K562 (cell line): ENCODE measurements around the gene LPIN1. TPM values are rescaled to one million over a fixed set of nuclear protein-coding genes. Genes with fewer than 3 reads are reported as not detected.
A peak's percentile ranks its signal among the peaks of the same experiment; 100 is the strongest.

Experiments
- ARID1B ChIP-seq: fragments of 450-650 bp; IDR thresholded peaks from 2 replicates; pipeline ENCODE4 v1.6.1; 2016; ENCODE audit warnings: antibody characterized with exemption, mild to moderate bottlenecking, inconsistent platforms
- ARID2 ChIP-seq: fragments of 450-650 bp; IDR thresholded peaks from 2 replicates; pipeline ENCODE4 v1.6.1; 2017; ENCODE audit warnings: antibody characterized with exemption, mild to moderate bottlenecking
- CBX2 ChIP-seq: fragments of 200-600 bp; sonication (generic); IDR thresholded peaks from one replicate; pipeline ENCODE4 v1.6.1; 2012; ENCODE audit warnings: mild to moderate bottlenecking, low read length, inconsistent platforms; ENCODE audit not compliant: insufficient read depth, poor library complexity, severe bottlenecking
- ETV5 ChIP-seq: sonication (generic); formaldehyde crosslinking; IDR thresholded peaks from 2 replicates; pipeline ENCODE4 v1.4.0; 2020; ENCODE audit warnings: low read depth, mild to moderate bottlenecking, missing genetic modification reagents
- HNRNPL ChIP-seq: fragments of 200-400 bp; formaldehyde crosslinking; IDR thresholded peaks from 2 replicates; pipeline ENCODE4 v1.6.1; 2017; ENCODE audit warnings: low read depth, mild to moderate bottlenecking, low read length
- KDM1A ChIP-seq, 2 experiments: fragments of 450-650 bp; IDR thresholded peaks; 2 replicates each; pipeline ENCODE4 v1.6.1; 2016; ENCODE audit warnings: mild to moderate bottlenecking in 2 of 2
- KDM5B ChIP-seq: fragments of 200-600 bp; sonication (generic); IDR thresholded peaks from 2 replicates; pipeline ENCODE4 v1.6.1; 2012; ENCODE audit warnings: low read depth, mild to moderate bottlenecking, moderate library complexity, low read length, control low read depth, inconsistent platforms; ENCODE audit not compliant: insufficient replicate concordance
- SRSF1 ChIP-seq: fragments of 200-400 bp; formaldehyde crosslinking; IDR thresholded peaks from 2 replicates; pipeline ENCODE4 v1.6.1; 2017; ENCODE audit warnings: mild to moderate bottlenecking, low read depth, low read length, moderate library complexity
- YY1 ChIP-seq, 3 experiments: IDR thresholded peaks; 2 replicates each; pipeline ENCODE4 v1.6.1; 2011; ENCODE audit warnings: low read length in 2 of 3, mild to moderate bottlenecking in 2 of 3, moderate library complexity in 2 of 3, borderline replicate concordance in 1 of 3, control low read depth in 1 of 3, low read depth in 1 of 3; ENCODE audit not compliant: insufficient read depth in 3 of 3, insufficient replicate concordance in 2 of 3, control insufficient read depth in 1 of 3, insufficient read length in 1 of 3; ENCODE audit errors: extremely low read depth in 1 of 3
- ZNF398 ChIP-seq: fragments of 250-450 bp; sonication (Bioruptor Pico); IDR thresholded peaks from 2 replicates; pipeline ENCODE4 v1.8.0; 2021; ENCODE audit warnings: moderate library complexity, mild to moderate bottlenecking, inconsistent platforms
- polyA plus RNA-seq, 8 experiments: library from polyadenylated mRNA; depleted of rRNA in 4 of 8; stranded (reverse) in 5 of 8; unstranded in 3 of 8; fragments of >200 nt; fragmentation: Nextera tagmentation in 2 of 8; fragmentation: Illumina TruSeq in 1 of 8; extraction: Ambion mirVana in 2 of 8; extraction: Trizol in 1 of 8; gene quantifications; 2 replicates each; pipeline versions ENCODE4 v1.2.1 to v1.2.3, GENCODE V29; 2011 to 2014; ENCODE audit warnings: inconsistent platforms in 1 of 8, missing spikeins in 1 of 8
- total RNA-seq, 7 experiments: library from RNA; depleted of rRNA in 6 of 7; stranded (reverse); fragments of >200 nt in 6 of 7; fragmentation: Illumina TruSeq in 2 of 7; extraction: Trizol in 2 of 7; gene quantifications; 2 replicates each; pipeline versions ENCODE4 v1.2.1 to v1.2.3, GENCODE V29; 2011 to 2021; ENCODE audit warnings: low replicate concordance in 1 of 7
- TF ChIP-seq, protein P1 (sequence below): sonication (generic); formaldehyde crosslinking; IDR thresholded peaks from 2 replicates; pipeline ENCODE4 v1.8.0; 2023; ENCODE audit warnings: mild to moderate bottlenecking, missing genetic modification reagents
- TF ChIP-seq, protein P2 (sequence below), 2 experiments: fragments of 450-650 bp; formaldehyde crosslinking in 1 of 2; IDR thresholded peaks; 2 replicates each; pipeline versions ENCODE4 v1.4.0 to v1.6.1; 2014 to 2020; ENCODE audit warnings: mild to moderate bottlenecking in 2 of 2, borderline replicate concordance in 1 of 2, low read depth in 1 of 2

LPIN1 gene
- total and polyA plus RNA-seq, 9 of the 15 experiments (the other 6 are each of a cell fraction or from before 2014, with no cell fraction given), result 9.2 to 84.0 (median 27.8) TPM

DNA sequence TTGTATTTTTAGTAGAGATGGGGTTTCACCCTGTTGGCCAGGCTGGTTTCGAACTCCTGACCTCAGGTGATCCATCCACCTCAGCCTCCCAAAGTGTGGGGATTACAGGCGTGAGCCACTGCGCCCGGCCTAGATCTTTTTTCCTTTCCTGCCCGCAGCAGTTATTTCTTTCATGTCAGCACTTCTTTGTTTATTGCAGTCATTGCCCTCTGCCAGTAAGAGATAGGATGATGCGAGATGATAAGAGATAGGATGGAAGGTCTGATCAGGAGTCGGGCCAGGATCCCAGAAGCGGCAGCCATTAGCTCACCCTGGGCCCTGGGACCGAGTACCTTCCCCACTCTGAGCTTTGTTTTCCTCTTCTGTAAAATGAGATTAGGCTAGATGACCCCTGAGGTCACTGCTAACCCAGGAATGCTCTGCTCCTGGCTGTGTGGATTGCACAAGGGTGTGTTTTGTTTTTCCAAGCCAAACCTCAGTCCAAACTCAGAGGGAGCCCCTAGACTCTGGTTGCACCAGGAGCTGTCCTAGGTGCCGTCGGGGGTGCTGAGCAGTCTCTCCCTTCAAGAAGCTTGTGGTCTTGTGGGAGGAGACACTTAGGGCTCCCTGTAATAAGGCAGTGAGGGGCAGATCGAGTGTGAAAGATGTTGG is 63.3 kb downstream of the LPIN1 start (continued):
- TF ChIP-seq, protein P1, sequence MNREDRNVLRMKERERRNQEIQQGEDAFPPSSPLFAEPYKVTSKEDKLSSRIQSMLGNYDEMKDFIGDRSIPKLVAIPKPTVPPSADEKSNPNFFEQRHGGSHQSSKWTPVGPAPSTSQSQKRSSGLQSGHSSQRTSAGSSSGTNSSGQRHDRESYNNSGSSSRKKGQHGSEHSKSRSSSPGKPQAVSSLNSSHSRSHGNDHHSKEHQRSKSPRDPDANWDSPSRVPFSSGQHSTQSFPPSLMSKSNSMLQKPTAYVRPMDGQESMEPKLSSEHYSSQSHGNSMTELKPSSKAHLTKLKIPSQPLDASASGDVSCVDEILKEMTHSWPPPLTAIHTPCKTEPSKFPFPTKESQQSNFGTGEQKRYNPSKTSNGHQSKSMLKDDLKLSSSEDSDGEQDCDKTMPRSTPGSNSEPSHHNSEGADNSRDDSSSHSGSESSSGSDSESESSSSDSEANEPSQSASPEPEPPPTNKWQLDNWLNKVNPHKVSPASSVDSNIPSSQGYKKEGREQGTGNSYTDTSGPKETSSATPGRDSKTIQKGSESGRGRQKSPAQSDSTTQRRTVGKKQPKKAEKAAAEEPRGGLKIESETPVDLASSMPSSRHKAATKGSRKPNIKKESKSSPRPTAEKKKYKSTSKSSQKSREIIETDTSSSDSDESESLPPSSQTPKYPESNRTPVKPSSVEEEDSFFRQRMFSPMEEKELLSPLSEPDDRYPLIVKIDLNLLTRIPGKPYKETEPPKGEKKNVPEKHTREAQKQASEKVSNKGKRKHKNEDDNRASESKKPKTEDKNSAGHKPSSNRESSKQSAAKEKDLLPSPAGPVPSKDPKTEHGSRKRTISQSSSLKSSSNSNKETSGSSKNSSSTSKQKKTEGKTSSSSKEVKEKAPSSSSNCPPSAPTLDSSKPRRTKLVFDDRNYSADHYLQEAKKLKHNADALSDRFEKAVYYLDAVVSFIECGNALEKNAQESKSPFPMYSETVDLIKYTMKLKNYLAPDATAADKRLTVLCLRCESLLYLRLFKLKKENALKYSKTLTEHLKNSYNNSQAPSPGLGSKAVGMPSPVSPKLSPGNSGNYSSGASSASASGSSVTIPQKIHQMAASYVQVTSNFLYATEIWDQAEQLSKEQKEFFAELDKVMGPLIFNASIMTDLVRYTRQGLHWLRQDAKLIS (CRISPR knock-in tag), result no peak
- TF ChIP-seq KDM1A (IDR thresholded peaks at IDR 0.05) (no peak), KDM5B (no peak), HNRNPL (no peak), YY1 (IDR thresholded peaks at IDR 0.05; ENCODE audit: borderline replicate concordance in 1 of 3, control insufficient read depth in 1 of 3, extremely low read depth in 1 of 3, insufficient read depth in 3 of 3, insufficient read length in 1 of 3, insufficient replicate concordance in 2 of 3, low read depth in 1 of 3, low read length in 2 of 3) (no peak), SRSF1 (no peak), ZNF398 (CRISPR knock-in tag) (no peak), ARID1B (peak; percentile 61; the same call in 1 of the 2 replicates), CBX2 (no peak), ETV5 (CRISPR knock-in tag) (no peak), ARID2 (no peak)
- TF ChIP-seq, protein P2, sequence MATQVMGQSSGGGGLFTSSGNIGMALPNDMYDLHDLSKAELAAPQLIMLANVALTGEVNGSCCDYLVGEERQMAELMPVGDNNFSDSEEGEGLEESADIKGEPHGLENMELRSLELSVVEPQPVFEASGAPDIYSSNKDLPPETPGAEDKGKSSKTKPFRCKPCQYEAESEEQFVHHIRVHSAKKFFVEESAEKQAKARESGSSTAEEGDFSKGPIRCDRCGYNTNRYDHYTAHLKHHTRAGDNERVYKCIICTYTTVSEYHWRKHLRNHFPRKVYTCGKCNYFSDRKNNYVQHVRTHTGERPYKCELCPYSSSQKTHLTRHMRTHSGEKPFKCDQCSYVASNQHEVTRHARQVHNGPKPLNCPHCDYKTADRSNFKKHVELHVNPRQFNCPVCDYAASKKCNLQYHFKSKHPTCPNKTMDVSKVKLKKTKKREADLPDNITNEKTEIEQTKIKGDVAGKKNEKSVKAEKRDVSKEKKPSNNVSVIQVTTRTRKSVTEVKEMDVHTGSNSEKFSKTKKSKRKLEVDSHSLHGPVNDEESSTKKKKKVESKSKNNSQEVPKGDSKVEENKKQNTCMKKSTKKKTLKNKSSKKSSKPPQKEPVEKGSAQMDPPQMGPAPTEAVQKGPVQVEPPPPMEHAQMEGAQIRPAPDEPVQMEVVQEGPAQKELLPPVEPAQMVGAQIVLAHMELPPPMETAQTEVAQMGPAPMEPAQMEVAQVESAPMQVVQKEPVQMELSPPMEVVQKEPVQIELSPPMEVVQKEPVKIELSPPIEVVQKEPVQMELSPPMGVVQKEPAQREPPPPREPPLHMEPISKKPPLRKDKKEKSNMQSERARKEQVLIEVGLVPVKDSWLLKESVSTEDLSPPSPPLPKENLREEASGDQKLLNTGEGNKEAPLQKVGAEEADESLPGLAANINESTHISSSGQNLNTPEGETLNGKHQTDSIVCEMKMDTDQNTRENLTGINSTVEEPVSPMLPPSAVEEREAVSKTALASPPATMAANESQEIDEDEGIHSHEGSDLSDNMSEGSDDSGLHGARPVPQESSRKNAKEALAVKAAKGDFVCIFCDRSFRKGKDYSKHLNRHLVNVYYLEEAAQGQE (IDR thresholded peaks at IDR 0.05; ENCODE audit: borderline replicate concordance), result peak; percentile 68
- TF ChIP-seq, protein P2 (CRISPR knock-in tag; IDR thresholded peaks at IDR 0.05; ENCODE audit: low read depth), result peak; percentile 83
